UCSD-AML1 (cell line): ENCODE measurements around the gene PRKACA.

Source experiments
- DNase-seq: peaks from one replicate; lab custom pipeline; 2025; ENCODE audit not compliant: unreplicated experiment; lab: John Stamatoyannopoulos, UW

Gene PRKACA

GRCh38 chr19:14073261-14073924 is 44.2 kb downstream of the PRKACA start:
- peak; percentile 84 for DNase-seq

DNA sequence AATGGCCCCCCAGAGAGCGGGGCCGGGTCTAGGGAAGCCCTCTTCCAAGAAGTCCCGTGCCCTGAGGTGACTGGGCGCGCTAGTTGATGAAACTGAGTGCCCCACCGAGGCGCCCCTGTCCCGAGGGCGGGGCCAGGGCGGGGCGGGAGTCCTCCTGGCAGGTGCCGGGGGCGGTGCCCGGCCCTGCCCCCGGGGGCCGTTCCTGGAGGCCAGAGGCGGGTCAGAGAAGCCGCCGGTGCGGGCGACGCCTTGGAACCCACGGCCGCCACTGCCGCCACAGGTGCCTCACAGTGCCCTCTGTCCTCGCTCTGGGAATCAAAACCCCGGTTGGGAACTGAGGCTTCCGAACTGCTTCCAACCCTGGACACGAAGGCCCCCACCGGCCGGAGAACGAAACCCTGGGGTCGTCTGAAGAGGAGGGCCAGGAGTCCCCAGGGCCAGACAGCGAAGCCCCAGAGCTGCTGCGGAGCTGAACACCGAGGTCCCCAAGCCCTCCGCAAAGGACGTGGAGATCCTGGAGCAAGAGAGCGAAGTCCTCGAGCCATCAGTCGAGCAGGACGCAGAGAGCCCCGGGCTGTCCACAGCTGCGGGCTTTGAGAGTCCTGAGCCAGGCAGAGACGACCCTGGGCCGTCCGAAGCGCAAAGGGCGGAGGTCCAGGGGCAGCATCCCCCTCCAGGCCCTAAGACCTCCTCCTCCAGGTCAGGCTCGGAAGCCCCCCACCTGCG is 44.9 kb downstream of the PRKACA start, which contains the start of gene MISP3:
Gene MISP3, plus strand, starts transcription at position 252 of the 726 bp plus-strand sequence. CDS start 524 bp downstream, outside the sequence.
- DNase-seq, result peak; percentile 52

GRCh38 chr19:14070268-14071050 is 47.1 kb downstream of the PRKACA start:
- DNase-seq, result no peak

DNA sequence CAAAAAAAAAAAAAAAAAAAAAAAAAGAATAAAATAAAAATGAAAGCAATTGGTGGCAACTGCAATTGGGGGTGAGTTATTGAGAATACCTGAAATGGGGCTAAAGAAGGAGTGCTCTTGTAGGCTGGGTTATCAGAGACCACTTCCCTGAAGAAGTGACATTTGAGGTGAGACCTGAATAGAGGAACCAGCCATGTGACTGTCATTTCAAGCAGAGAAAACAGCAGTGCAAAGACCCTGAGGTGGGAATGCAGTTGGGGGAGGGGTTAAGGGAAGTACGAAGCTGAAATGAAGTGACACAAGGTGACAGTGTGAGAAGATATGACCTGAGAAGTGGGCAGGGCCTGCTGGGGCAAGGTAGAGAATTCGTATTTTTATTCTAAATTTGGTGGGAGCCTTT is 51.4 kb downstream of the PRKACA start:
- DNase-seq, result no peak

DNA sequence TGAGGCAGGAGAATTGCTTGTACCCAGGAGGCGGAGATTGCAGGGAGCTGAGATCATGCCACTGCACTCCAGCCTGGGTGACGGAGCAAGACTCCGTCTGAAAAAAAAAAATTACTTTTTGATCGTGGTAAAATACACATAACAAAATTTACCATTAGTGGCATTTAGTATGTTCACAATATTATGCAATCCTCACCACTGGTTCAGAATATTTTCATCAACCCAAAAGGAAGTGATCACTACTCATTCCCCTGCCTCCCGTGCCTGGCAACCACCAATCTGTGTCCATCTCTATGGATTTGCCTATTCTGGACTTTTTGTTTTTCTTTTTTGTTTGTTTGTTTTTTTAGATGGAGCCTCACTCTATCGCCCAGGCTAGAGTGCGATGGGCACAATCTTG is 54.5 kb downstream of the PRKACA start:
- no peak for DNase-seq

DNA sequence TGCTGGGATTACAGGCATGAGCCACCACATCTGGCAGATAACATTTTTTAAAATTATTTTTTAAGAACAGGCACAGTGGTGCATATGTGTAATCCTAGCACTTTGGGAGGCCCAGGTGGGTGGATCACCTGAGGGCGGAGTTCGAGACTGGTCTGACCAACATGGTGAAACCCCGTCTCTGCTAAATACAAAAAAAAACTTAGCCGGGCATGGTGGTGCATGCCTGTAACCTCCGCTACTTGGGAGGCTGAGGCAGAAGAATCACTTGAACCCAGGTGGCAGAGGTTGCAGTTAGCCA is 55.1 kb downstream of the PRKACA start:
- no peak for DNase-seq

- DNase-seq, result no peak
Measured at GRCh38 chr19:14061751-14062557, 55.6 kb downstream of the PRKACA start, which contains the start of gene PALM3. Gene PALM3 (minus strand): TSS chr19:14062076. CDS start chr19:14061980, 96 bp downstream.

DNA sequence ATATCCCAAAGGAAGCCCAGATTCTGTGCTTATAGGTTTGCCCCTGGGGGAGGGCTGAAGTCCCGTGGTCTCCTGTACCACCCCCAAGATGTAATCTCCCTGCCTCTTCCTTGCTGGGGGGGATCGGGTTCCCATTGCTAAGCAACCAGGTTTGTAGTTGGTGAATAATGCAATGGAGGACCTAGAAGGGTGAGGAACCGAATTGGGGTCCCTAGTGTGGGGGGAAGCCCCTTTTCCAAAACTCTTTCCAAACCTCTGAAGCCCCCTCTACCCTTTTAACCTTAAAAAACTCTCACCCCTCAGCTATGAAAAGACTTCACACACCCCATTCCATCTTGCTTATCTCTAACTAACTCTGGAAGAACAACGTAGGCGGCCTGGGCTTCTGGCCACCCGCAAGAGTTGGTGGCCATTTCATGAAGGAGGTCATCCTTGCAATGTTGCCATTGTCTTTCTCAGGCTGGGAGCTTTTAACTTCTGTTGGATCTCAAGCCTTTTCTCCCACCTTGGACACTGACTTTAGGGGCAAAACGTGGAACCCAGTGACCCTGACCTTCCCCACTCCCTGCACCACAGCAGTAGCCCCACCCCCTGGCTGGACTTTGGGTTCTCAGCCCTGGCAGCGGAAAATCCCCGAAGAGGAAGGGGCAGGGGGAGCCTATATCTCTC is 56.3 kb downstream of the PRKACA start:
- DNase-seq, result no peak

- DNase-seq, result no peak
Measured at GRCh38 chr19:14059652-14060155, 57.9 kb downstream of the PRKACA start.

GRCh38 chr19:14059093-14059480 is 58.5 kb downstream of the PRKACA start:
- DNase-seq, result peak; percentile 30

- DNase-seq, result no peak
Measured at GRCh38 chr19:14058182-14059092, 59.1 kb downstream of the PRKACA start.

DNA sequence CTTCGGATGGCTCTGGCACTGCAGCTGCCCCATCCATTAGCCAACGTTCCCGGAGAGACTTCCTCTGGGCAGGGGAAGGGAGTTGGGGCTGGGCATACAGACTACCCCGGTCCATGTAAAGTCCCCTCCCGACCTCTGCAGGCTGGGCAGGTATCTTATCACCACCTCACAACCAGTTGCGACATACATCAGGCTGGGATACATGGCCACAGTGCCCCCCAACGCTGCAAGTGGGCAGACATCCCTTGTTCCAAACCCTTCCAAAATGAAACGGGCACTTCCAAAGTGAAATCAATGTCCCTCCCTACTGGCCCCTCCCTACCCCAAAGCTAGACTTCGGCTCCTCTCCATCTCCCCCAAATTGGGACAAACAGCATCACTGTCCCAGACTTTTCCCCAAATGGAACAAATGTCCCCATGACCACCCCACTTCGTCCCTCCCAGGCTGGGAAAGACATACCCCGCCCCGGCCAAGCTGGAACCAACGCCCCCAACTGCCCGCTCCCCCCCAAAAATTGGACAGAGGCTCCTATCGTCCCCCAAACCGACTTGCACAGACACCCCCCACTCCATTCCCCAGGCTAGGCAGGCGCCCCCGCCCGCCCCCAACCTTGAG is 60.7 kb downstream of the PRKACA start:
- DNase-seq, result no peak

- DNase-seq, result no peak
Measured at GRCh38 chr19:14056069-14056666, 61.4 kb downstream of the PRKACA start.

GRCh38 chr19:14055396-14055795 is 62.2 kb downstream of the PRKACA start:
- no peak for DNase-seq

DNA sequence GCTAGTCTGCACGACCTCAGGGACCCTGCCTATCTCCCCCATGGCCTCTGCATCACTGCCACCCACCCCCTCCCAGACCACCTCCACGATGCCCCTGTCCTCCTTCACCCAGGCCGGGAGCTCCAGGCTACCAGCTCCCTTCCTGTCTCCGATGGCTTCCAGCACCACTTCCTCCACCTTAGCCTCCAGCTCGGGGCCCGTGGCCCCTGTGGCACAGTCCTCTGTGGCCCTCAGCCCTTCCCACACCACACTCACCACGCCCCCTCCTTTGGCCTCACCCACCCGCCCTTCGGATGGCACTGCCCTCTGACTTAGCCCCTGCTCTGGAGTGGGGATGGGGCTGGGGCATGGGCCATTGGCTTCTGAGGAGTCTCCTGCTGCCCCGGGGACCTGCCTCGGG is 62.8 kb downstream of the PRKACA start:
- peak; percentile 41 for DNase-seq

GRCh38 chr19:14054099-14054498 is 63.5 kb downstream of the PRKACA start:
- no peak for DNase-seq

DNA sequence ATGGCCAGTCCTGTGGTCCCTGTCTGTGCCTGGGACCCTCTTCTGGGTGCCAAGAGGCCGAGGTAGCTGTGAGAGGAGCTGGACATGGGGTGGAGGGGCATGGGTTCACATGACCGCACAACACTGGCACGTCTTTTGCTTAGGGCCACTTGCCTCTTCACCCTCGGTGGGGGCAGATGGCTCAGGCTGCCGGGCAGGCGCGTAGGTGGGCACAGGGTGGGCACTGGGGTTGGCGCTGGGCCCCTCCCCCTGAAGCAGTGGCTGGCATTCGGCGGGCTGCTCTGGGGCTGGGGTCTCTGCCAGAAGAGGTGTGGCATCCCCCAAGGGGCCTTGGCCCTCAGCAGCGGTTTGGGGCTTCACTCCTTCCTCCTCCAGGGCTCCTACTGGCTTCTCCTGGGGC is 64.1 kb downstream of the PRKACA start:
- no peak for DNase-seq

DNA sequence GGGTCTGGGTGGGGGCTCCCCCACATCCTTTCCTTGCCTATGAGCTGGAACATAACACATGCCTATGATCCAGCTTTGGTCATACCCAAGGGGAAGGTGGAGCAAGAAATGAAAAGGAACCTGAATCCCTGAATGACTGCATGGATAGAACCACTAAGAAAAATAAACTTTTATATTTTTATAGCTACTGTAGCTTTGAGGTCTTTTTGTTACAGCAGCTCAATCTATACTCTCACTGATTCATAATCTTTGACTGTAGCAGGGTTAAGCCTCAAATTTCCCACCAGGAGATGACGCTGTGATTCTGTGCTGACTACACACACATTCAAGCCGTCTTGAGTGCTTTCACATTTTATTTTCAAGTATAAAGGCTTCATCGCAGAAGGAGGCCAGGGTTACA is 64.5 kb downstream of the PRKACA start:
- no peak for DNase-seq
